Upper lobe of right lung (tissue), 1 donor: ENCODE measurements around the gene PRR23E. TPM values are rescaled to one million over a fixed set of nuclear protein-coding genes. Genes with fewer than 3 reads are reported as not detected.

Source experiments
- ATAC-seq: fragments of 200-7000 bp; cut with Tn5 transposase; one replicate; pipeline ENCODE4 v1.9.1; 2020; ENCODE audit warnings: mild to moderate bottlenecking, moderate library complexity
- DNase-seq: peaks from one replicate; pipeline ENCODE4 v3.0.0-alpha.2; 2020
- H3K27ac ChIP-seq: fragments of 200-600 bp; one replicate; pipeline ENCODE4 v1.8.0; 2022
- H3K27me3 ChIP-seq: fragments of 200-600 bp; one replicate; pipeline ENCODE4 v1.8.0; 2022; ENCODE audit warnings: mild to moderate bottlenecking
- H3K36me3 ChIP-seq: fragments of 200-600 bp; one replicate; pipeline ENCODE4 v1.8.0; 2022
- H3K4me1 ChIP-seq: fragments of 200-600 bp; one replicate; pipeline ENCODE4 v1.8.0; 2022
- H3K4me3 ChIP-seq: fragments of 200-600 bp; one replicate; pipeline ENCODE4 v1.8.0; 2022; ENCODE audit warnings: mild to moderate bottlenecking
- H3K9me3 ChIP-seq: fragments of 200-600 bp; one replicate; pipeline ENCODE4 v1.8.0; 2022
- intact Hi-C: fragments of 100-400 bp; cut with DNase I; formaldehyde crosslinking; loops from one replicate; pipeline ENCODE4 v1.11.0; 2022
- total RNA-seq: library from RNA; stranded (reverse); fragmentation: NEBNext Ultra II Directional; extraction: Animal tissue kit (Norgen Biotek cat#: 25700); gene quantifications from one replicate; pipeline ENCODE4 v1.2.1, GENCODE V29; 2021
- TF ChIP-seq, protein P1 (sequence below): fragments of 200-600 bp; IDR thresholded peaks from one replicate; pipeline ENCODE4 v1.8.0; 2022; ENCODE audit warnings: antibody characterized with exemption
- donor health status: DM: no; HTN: yes; CAD: no; lungs with severe emphysema.

PRR23E gene
- total RNA-seq, 1 donor from 2014 or later, result not detected

GRCh38 chr3:127233371-127233770, 40.4 kb downstream of the PRR23E start:
- H3K36me3 ChIP-seq, result no peaks in the 10 kb centered on the region
- ATAC-seq, result no peak
- no peaks in the 10 kb centered on the region for H3K4me1 ChIP-seq
- H3K4me3 ChIP-seq, result no peak overlapping the region
- DNase-seq, result no peak
- intact Hi-C loops, result no loop called here
- H3K27ac ChIP-seq, result no peak overlapping the region
- H3K27me3 ChIP-seq, result no peaks in the 10 kb centered on the region
- no peaks in the 10 kb centered on the region for H3K9me3 ChIP-seq
- TF ChIP-seq, protein P1, sequence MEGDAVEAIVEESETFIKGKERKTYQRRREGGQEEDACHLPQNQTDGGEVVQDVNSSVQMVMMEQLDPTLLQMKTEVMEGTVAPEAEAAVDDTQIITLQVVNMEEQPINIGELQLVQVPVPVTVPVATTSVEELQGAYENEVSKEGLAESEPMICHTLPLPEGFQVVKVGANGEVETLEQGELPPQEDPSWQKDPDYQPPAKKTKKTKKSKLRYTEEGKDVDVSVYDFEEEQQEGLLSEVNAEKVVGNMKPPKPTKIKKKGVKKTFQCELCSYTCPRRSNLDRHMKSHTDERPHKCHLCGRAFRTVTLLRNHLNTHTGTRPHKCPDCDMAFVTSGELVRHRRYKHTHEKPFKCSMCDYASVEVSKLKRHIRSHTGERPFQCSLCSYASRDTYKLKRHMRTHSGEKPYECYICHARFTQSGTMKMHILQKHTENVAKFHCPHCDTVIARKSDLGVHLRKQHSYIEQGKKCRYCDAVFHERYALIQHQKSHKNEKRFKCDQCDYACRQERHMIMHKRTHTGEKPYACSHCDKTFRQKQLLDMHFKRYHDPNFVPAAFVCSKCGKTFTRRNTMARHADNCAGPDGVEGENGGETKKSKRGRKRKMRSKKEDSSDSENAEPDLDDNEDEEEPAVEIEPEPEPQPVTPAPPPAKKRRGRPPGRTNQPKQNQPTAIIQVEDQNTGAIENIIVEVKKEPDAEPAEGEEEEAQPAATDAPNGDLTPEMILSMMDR, result no peak

- intact Hi-C loops, result no loop called here
- no peak for DNase-seq
- no peaks in the 10 kb centered on the region for H3K36me3 ChIP-seq
- TF ChIP-seq, protein P1, result no peak
- no peak for ATAC-seq
- H3K27ac ChIP-seq, result no peak overlapping the region
- H3K9me3 ChIP-seq, result no peaks in the 10 kb centered on the region
- peaks cover 3% of the 10 kb centered on the region for H3K27me3 ChIP-seq
- H3K4me3 ChIP-seq, result no peak overlapping the region
- H3K4me1 ChIP-seq, result no peaks in the 10 kb centered on the region
These were observed 41.8 kb downstream of the PRR23E start for GRCh38 chr3:127234778-127235177.

GRCh38 chr3:127235706-127236105, 42.8 kb downstream of the PRR23E start:
- ATAC-seq (no peak), DNase-seq (no peak)
- no peak overlapping the region for H3K4me3 ChIP-seq
- TF ChIP-seq, protein P1, result no peak
- no peaks in the 10 kb centered on the region for H3K36me3 ChIP-seq
- intact Hi-C loops, result no loop called here
- no peak overlapping the region for H3K27ac ChIP-seq
- H3K4me1 ChIP-seq, result no peaks in the 10 kb centered on the region
- H3K27me3 ChIP-seq, result peaks cover 10% of the 10 kb centered on the region
- H3K9me3 ChIP-seq, result no peaks in the 10 kb centered on the region

DNA sequence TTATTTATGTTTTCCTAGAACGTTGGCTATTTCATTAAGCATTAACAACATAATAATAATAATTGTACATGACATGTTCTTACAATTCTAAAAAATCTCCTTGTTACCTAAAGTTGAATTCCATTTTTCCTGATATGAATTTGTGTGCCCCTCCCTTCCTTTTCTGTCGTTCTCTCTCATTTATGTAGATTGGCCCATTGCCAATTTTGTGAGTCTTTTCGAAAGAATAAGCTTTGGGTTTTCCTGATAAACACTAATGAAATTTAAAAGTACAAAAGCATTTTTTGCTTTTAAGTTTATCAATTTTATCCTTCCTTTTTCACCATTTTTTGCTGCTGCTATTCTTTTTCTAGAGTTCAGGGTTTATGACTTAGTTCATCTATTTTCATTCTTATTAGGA, 44.9 kb downstream of the PRR23E start:
- ATAC-seq, result no peak
- H3K9me3 ChIP-seq, result no peaks in the 10 kb centered on the region
- no peak overlapping the region for H3K4me3 ChIP-seq
- TF ChIP-seq, protein P1, result no peak
- no peaks in the 10 kb centered on the region for H3K4me1 ChIP-seq
- DNase-seq, result no peak
- intact Hi-C loops, result no loop called here
- peaks cover 10% of the 10 kb centered on the region for H3K27me3 ChIP-seq
- no peaks in the 10 kb centered on the region for H3K36me3 ChIP-seq
- H3K27ac ChIP-seq, result no peak overlapping the region

GRCh38 chr3:127238602-127239001, 45.7 kb downstream of the PRR23E start:
- H3K27ac ChIP-seq, result no peak overlapping the region
- peaks cover 10% of the 10 kb centered on the region for H3K27me3 ChIP-seq
- H3K36me3 ChIP-seq, result no peaks in the 10 kb centered on the region
- intact Hi-C loops, result no loop called here
- no peak overlapping the region for H3K4me3 ChIP-seq
- H3K9me3 ChIP-seq, result no peaks in the 10 kb centered on the region
- H3K4me1 ChIP-seq, result no peaks in the 10 kb centered on the region
- ATAC-seq (peak; percentile 67), DNase-seq (no peak)
- TF ChIP-seq, protein P1, result no peak

DNA sequence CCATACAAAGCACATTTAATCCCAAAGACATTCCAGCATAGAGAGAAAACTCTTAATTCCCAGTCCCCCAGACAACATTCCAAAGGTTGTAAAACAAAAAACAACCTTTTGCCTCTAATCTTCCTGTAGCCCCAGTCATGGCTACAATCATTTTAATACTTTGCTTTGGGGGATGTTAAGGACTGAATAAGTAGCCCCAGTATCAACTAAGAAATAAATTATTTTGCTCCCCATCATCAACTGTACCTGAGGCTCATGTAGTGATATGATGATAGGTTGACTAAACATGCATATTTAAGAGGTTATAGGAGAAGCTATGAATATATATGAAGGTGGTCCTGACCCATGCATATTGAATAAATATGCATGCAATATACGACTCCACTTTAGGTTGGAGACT, 54.4 kb downstream of the PRR23E start:
- intact Hi-C loops, result no loop called here
- Histone ChIP-seq H3K27ac (no peak overlapping the region), H3K36me3 (no peaks in the 10 kb centered on the region), H3K4me1 (no peaks in the 10 kb centered on the region), H3K9me3 (no peaks in the 10 kb centered on the region), H3K27me3 (no peaks in the 10 kb centered on the region), H3K4me3 (no peak overlapping the region)
- ATAC-seq, result no peak
- DNase-seq, result no peak
- TF ChIP-seq, protein P1, result no peak
